ENCODE measurements around the gene NALCN.

Gene NALCN

GRCh38 chr13:101211261-101211660 lies 205.0 kb downstream of the NALCN start:
- no peak for TF ChIP-seq CTCF (IDR thresholded peaks at IDR 0.05; ENCODE audit: low read depth, low read length)
- peak; percentile 63 for DNase-seq (ENCODE audit: low read depth, low spot score)
- H3K4me3 ChIP-seq (ENCODE audit: low read depth, low read length) = no peak overlapping the region
- in situ Hi-C loops (cut with HindIII; ENCODE audit: low sequenced_read_pairs) = no loop called here

- H3K4me3 ChIP-seq (ENCODE audit: low read depth, low read length) = no peak overlapping the region
- no peak for TF ChIP-seq CTCF (IDR thresholded peaks at IDR 0.05; ENCODE audit: low read depth, low read length)
- no peak for DNase-seq (ENCODE audit: low read depth, low spot score)
- in situ Hi-C loops (cut with HindIII; ENCODE audit: low sequenced_read_pairs) = no loop called here
Observed at GRCh38 chr13:101210774-101211173, 205.5 kb downstream of the NALCN start.

- DNase-seq (ENCODE audit: low read depth, low spot score) = no peak
- no peak for TF ChIP-seq CTCF (IDR thresholded peaks at IDR 0.05; ENCODE audit: low read depth, low read length)
- no peak overlapping the region for H3K4me3 ChIP-seq (ENCODE audit: low read depth, low read length)
- in situ Hi-C loops (cut with HindIII; ENCODE audit: low sequenced_read_pairs) = no loop called here
Observed at GRCh38 chr13:101209206-101209893, 207.0 kb downstream of the NALCN start.

GRCh38 chr13:101205408-101205807 lies 210.9 kb downstream of the NALCN start:
- no peak overlapping the region for H3K4me3 ChIP-seq (ENCODE audit: low read depth, low read length)
- DNase-seq (ENCODE audit: low read depth, low spot score) = no peak
- TF ChIP-seq CTCF (IDR thresholded peaks at IDR 0.05; ENCODE audit: low read depth, low read length) = no peak
- in situ Hi-C loops (cut with HindIII; ENCODE audit: low sequenced_read_pairs) = no loop called here

- no peak for TF ChIP-seq CTCF (IDR thresholded peaks at IDR 0.05; ENCODE audit: low read depth, low read length)
- peak; percentile 33 for DNase-seq (ENCODE audit: low read depth, low spot score)
- no peak overlapping the region for H3K4me3 ChIP-seq (ENCODE audit: low read depth, low read length)
- in situ Hi-C loops (cut with HindIII; ENCODE audit: low sequenced_read_pairs) = no loop called here
Observed at GRCh38 chr13:101204270-101205020, 211.9 kb downstream of the NALCN start.

GRCh38 chr13:101202590-101202989 lies 213.7 kb downstream of the NALCN start:
- in situ Hi-C loops (cut with HindIII; ENCODE audit: low sequenced_read_pairs) = no loop called here
- H3K4me3 ChIP-seq (ENCODE audit: low read depth, low read length) = no peak overlapping the region
- no peak for TF ChIP-seq CTCF (IDR thresholded peaks at IDR 0.05; ENCODE audit: low read depth, low read length)
- DNase-seq (ENCODE audit: low read depth, low spot score) = no peak
